PFSK-1 (cell line): ENCODE measurements around the gene CRADD.

Source experiments
- POLR2AphosphoS5 ChIP-seq: IDR thresholded peaks from 2 replicates; pipeline ENCODE4 v1.6.1; 2012; ENCODE audit warnings: low read depth, mild to moderate bottlenecking, control low read depth, low read length, moderate library complexity
- REST ChIP-seq, 2 experiments: IDR thresholded peaks; 2 replicates each; pipeline versions ENCODE4 v1.6.1 to v1.8.0; 2011 to 2012; ENCODE audit warnings: low read depth in 2 of 2, low read length in 2 of 2, control low read depth in 1 of 2, inconsistent platforms in 1 of 2, mild to moderate bottlenecking in 1 of 2, moderate library complexity in 1 of 2; ENCODE audit not compliant: insufficient read depth in 1 of 2
- SIN3A ChIP-seq: IDR thresholded peaks from 2 replicates; pipeline ENCODE4 v1.6.1; 2012; ENCODE audit warnings: mild to moderate bottlenecking, low read length, moderate library complexity, borderline replicate concordance; ENCODE audit not compliant: insufficient read depth

GRCh38 chr12:93780101-93780641 is 103.0 kb downstream of the CRADD start:
- no peak for TF ChIP-seq SIN3A
- no peak for TF ChIP-seq POLR2AphosphoS5
- TF ChIP-seq REST (IDR thresholded peaks at IDR 0.05; ENCODE audit: insufficient read depth in 1 of 2, low read depth in 2 of 2, low read length in 2 of 2), result no peak
